Measurements from ENCODE around the gene YTHDC2.

YTHDC2 gene

DNA sequence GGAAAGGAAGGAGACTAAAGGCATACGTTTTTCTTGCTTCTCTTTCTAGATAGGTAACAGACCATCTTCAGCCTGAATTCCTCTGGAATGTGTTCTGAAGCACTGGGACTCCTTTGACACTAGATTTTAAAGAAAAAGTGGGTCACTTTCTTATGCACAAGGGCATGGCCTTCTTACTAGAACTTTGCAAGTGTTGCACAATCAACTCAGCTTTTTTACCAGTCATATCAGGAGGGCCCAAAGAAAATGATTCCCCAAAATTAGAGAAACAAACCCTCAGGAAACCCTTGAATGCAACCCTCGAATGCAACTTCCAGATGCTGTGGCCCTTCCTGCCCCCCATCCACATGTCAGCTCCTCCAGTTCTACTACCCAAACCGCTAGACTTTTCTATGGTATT is 93.9 kb downstream of the YTHDC2 start:
- H3K4me1 ChIP-seq (ENCODE audit: insufficient read depth, low read length) = peaks cover 5% of the 10 kb centered on the region
- H3K27me3 ChIP-seq (ENCODE audit: control insufficient read depth in 1 of 2, insufficient read depth in 2 of 2, low read length in 2 of 2) = peaks cover 7 to 11% of the 10 kb centered on the region in 2 donors
- no peaks in the 10 kb centered on the region for H3K36me3 ChIP-seq (ENCODE audit: insufficient read depth, low read length)
- no peaks in the 10 kb centered on the region for H3K9me3 ChIP-seq (ENCODE audit: low read length)
- no peak overlapping the region for H3K4me3 ChIP-seq (ENCODE audit: low read depth in 1 of 2, low read length in 2 of 2)
- H3K9ac ChIP-seq (ENCODE audit: low read length) = no peak overlapping the region
- H3K27ac ChIP-seq (ENCODE audit: low read depth, low read length) = no peak overlapping the region

DNA sequence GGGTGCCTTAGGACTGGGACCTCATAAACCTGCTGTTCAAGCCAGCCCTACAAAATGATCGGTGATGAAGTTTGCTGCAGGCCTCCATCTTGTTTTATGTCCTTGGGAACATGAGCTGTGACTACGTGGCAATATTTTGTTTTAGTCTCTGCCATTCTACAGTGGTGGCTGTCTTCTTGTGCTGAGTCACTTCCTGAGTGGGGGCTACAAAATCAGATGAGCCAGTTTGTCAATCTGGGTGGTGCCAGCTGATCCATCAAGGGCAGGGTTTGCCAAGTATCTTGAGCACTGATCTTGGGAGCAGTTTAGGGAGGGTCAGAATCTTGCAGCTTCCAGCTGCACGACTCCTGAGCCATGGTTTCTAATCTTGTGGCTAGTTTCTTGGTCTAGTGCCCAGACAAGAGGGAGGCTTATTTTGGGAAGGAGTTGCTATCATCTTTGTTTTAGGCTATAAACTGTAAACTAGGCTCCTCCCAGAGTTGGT is 94.7 kb downstream of the YTHDC2 start:
- Histone ChIP-seq H3K27ac (ENCODE audit: low read depth, low read length) (no peak overlapping the region), H3K36me3 (ENCODE audit: insufficient read depth, low read length) (no peaks in the 10 kb centered on the region), H3K4me1 (ENCODE audit: insufficient read depth, low read length) (peaks cover 5% of the 10 kb centered on the region), H3K27me3 (ENCODE audit: control insufficient read depth in 1 of 2, insufficient read depth in 2 of 2, low read length in 2 of 2) (peaks cover 7 to 11% of the 10 kb centered on the region in 2 donors), H3K9me3 (ENCODE audit: low read length) (no peaks in the 10 kb centered on the region), H3K9ac (ENCODE audit: low read length) (no peak overlapping the region), H3K4me3 (ENCODE audit: low read depth in 1 of 2, low read length in 2 of 2) (no peak overlapping the region)

DNA sequence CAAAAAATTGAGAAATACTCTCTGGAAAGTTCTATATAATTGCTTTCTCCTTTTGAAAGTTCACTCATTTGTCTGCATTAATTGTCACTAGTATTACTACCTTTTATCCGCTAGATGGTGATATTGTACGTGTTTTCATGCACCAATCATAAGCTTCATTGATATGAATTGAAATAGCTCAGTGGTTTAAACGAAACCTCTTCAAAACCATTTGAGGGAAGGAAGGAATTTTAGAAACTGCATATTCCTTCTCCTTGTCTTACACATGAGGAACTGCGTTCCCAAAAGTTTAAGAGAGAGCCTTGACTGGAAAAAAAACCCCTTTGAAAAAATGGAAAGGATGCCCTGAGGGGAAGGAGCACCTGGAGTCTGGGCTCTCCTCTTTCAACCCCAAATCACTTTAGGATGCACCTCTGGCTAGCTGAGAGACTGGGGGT is 98.6 kb downstream of the YTHDC2 start:
- no peaks in the 10 kb centered on the region for H3K36me3 ChIP-seq (ENCODE audit: insufficient read depth, low read length)

DNA sequence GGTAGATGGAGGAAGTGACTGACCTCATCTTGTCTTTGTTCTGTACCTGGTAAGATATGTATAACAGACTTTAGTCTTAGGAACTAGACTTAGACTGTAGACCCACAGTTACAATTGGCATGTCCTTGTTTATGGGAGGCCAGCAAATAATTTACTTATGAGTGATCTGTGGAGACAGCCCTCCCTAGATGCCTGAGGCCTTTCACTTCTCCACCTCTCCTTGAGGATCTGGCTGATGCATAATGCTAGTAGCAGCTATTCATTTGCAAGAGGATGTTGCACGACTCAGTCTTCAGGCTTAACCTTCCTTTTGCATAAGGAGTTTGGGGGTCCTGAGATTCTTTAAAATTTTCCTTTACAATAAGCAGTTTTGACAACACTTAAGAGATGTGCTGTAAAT is 100.7 kb downstream of the YTHDC2 start:
- no peaks in the 10 kb centered on the region for H3K4me1 ChIP-seq (ENCODE audit: insufficient read depth, low read length)
- no peak overlapping the region for H3K9ac ChIP-seq (ENCODE audit: low read length)
- H3K27ac ChIP-seq (ENCODE audit: low read depth, low read length) = no peak overlapping the region
- no peaks in the 10 kb centered on the region for H3K36me3 ChIP-seq (ENCODE audit: insufficient read depth, low read length)
- H3K4me3 ChIP-seq (ENCODE audit: low read depth in 1 of 2, low read length in 2 of 2) = no peak overlapping the region
- no peaks in the 10 kb centered on the region for H3K9me3 ChIP-seq (ENCODE audit: low read length)
- no peaks in the 10 kb centered on the region for H3K27me3 ChIP-seq (ENCODE audit: control insufficient read depth in 1 of 2, insufficient read depth in 2 of 2, low read length in 2 of 2)

More for the DNA sequence above, 98.6 kb downstream of the YTHDC2 start:
- Histone ChIP-seq H3K9me3 (ENCODE audit: low read length) (no peaks in the 10 kb centered on the region), H3K27me3 (ENCODE audit: control insufficient read depth in 1 of 2, insufficient read depth in 2 of 2, low read length in 2 of 2) (peaks cover 0 to 6% of the 10 kb centered on the region in 2 donors), H3K4me1 (ENCODE audit: insufficient read depth, low read length) (no peaks in the 10 kb centered on the region), H3K27ac (ENCODE audit: low read depth, low read length) (no peak overlapping the region), H3K9ac (ENCODE audit: low read length) (no peak overlapping the region), H3K4me3 (ENCODE audit: low read depth in 1 of 2, low read length in 2 of 2) (no peak overlapping the region)

DNA sequence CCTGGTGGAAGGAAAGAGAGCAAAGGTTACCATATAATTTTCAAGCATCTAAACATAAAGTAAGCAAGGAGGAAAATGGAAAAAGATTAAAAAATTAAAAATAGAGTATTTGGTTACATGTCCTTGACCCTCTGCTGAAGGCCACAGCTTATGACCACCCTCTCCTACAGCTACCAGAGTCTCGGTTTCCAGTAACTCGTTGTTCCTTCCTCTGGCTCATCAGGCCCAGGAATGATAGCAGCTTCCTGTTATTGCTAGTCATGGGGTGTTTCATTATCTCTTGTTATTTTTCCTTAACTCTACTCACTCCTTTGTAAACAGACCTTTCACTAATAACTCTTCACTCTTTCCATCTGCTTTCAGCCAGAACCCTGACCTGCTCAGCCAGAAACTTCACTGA is 102.2 kb downstream of the YTHDC2 start:
- Histone ChIP-seq H3K36me3 (ENCODE audit: insufficient read depth, low read length) (no peaks in the 10 kb centered on the region), H3K27me3 (ENCODE audit: control insufficient read depth in 1 of 2, insufficient read depth in 2 of 2, low read length in 2 of 2) (no peaks in the 10 kb centered on the region)

DNA sequence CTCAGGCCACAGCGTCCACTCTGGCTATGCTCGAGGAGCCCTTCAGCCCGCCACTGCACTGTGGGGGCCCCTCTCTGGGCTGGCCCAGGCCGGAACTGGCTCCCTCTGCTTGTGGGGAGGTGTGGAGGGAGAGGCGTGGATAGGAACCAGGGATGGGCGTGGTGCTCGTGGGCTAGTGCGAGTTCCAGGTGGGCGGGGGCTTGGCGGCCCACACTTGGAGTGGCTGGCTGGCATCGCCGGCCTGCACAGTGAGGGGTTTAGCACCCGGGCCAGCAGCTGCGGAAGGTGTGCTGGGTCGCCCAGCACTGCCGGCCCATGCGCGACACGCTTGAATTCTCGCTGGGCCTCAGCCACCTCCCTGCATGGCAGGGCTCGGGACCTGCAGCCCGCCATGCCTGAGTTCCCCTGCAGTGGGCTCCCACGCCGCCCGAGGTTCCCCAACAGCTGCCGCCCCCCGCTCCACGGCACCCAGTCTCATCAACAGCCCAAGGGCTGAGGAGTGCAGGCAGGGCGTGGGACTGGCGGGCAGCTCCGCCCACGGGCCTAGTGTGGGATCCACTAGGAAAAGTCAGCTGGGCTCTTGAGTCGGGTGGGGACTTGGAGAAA is 103.8 kb downstream of the YTHDC2 start:
- Histone ChIP-seq H3K27me3 (ENCODE audit: control insufficient read depth in 1 of 2, insufficient read depth in 2 of 2, low read length in 2 of 2) (no peaks in the 10 kb centered on the region), H3K4me1 (ENCODE audit: insufficient read depth, low read length) (no peaks in the 10 kb centered on the region), H3K4me3 (ENCODE audit: low read depth in 1 of 2, low read length in 2 of 2) (no peak overlapping the region), H3K9ac (ENCODE audit: low read length) (no peak overlapping the region), H3K9me3 (ENCODE audit: low read length) (no peaks in the 10 kb centered on the region), H3K36me3 (ENCODE audit: insufficient read depth, low read length) (no peaks in the 10 kb centered on the region), H3K27ac (ENCODE audit: low read depth, low read length) (no peak overlapping the region)

More for the DNA sequence above, 102.2 kb downstream of the YTHDC2 start:
- no peak overlapping the region for H3K27ac ChIP-seq (ENCODE audit: low read depth, low read length)
- no peaks in the 10 kb centered on the region for H3K9me3 ChIP-seq (ENCODE audit: low read length)
- H3K4me1 ChIP-seq (ENCODE audit: insufficient read depth, low read length) = no peaks in the 10 kb centered on the region
- H3K9ac ChIP-seq (ENCODE audit: low read length) = no peak overlapping the region
- no peak overlapping the region for H3K4me3 ChIP-seq (ENCODE audit: low read depth in 1 of 2, low read length in 2 of 2)

DNA sequence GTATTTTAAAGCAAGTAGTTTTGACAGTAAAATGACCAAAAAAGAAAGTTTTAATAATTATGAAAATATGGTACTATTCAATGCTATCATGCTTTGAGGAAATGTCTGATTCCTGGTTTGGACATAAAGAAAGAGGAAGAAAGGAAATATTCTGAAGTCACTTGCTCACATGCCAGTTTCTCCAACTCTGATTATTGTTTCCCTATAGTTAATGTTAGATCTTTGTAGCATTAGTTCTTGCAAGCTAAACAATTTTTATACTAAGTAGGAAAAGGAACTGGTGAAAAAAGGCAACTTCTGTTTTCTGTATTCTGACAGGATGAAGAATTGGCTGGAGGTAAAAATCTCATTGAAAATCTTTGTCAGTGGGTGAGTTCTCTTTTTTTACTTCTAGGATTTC is 119.5 kb downstream of the YTHDC2 start:
- no peaks in the 10 kb centered on the region for H3K4me1 ChIP-seq (ENCODE audit: insufficient read depth, low read length)
- H3K27ac ChIP-seq (ENCODE audit: low read depth, low read length) = no peak overlapping the region
- H3K9ac ChIP-seq (ENCODE audit: low read length) = no peak overlapping the region
- no peaks in the 10 kb centered on the region for H3K9me3 ChIP-seq (ENCODE audit: low read length)
- no peak overlapping the region for H3K4me3 ChIP-seq (ENCODE audit: low read depth in 1 of 2, low read length in 2 of 2)
- H3K27me3 ChIP-seq (ENCODE audit: control insufficient read depth in 1 of 2, insufficient read depth in 2 of 2, low read length in 2 of 2) = no peaks in the 10 kb centered on the region
- no peaks in the 10 kb centered on the region for H3K36me3 ChIP-seq (ENCODE audit: insufficient read depth, low read length)

DNA sequence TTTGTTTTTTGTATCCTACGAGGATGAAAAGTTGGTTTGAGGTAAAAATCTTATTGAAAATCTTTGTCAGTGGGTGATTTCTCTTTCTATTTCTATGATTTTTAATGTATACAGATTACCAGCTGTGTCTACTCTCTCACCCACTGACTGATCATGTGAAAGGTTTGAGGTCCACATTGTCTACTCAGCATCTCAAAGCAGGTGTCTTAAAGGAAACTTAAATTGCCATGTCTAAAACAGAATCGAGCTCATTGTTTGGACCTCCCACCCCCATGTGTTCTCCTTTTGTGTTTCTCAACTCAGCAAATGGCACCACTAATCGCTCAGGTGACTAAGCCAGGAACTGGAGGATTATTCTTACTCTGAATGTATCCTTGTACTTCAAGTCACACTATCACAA is 121.5 kb downstream of the YTHDC2 start:
- Histone ChIP-seq H3K27me3 (ENCODE audit: control insufficient read depth in 1 of 2, insufficient read depth in 2 of 2, low read length in 2 of 2) (no peaks in the 10 kb centered on the region), H3K9me3 (ENCODE audit: low read length) (no peaks in the 10 kb centered on the region), H3K4me3 (ENCODE audit: low read depth in 1 of 2, low read length in 2 of 2) (no peak overlapping the region), H3K9ac (ENCODE audit: low read length) (no peak overlapping the region), H3K4me1 (ENCODE audit: insufficient read depth, low read length) (no peaks in the 10 kb centered on the region), H3K36me3 (ENCODE audit: insufficient read depth, low read length) (no peaks in the 10 kb centered on the region), H3K27ac (ENCODE audit: low read depth, low read length) (no peak overlapping the region)

DNA sequence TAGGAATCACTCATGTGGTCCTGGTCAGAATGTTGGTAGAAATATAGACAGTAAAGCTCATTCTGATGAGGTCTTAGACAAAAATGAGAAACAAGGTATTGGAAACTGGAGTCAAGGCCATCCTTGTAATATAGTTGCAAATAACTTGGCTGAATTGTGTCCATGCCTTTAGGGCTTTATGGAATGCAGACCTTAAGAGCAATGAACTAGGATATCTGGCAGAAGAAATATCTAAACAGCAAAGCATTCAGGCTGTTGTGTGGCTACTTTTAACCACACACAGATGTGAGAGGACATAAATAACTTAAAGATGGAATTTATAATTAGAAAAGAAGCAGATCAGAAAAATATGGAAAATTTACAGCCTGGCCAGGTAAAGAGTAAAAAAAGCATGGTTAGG is 128.2 kb downstream of the YTHDC2 start:
- Histone ChIP-seq H3K9ac (ENCODE audit: low read length) (no peak overlapping the region), H3K4me1 (ENCODE audit: insufficient read depth, low read length) (no peaks in the 10 kb centered on the region), H3K36me3 (ENCODE audit: insufficient read depth, low read length) (no peaks in the 10 kb centered on the region), H3K4me3 (ENCODE audit: low read depth in 1 of 2, low read length in 2 of 2) (no peak overlapping the region), H3K27ac (ENCODE audit: low read depth, low read length) (no peak overlapping the region), H3K9me3 (ENCODE audit: low read length) (no peaks in the 10 kb centered on the region), H3K27me3 (ENCODE audit: control insufficient read depth in 1 of 2, insufficient read depth in 2 of 2, low read length in 2 of 2) (no peaks in the 10 kb centered on the region)
